ENCODE measurements around the gene LSG1. TPM values are rescaled to one million over a fixed set of nuclear protein-coding genes. Genes with fewer than 3 reads are reported as not detected.
A peak's percentile ranks its signal among the peaks of the same experiment; 100 is the strongest.
"Not testable (repeated sequence)": the region's sequence is repeated elsewhere in the genome, so short reads cannot be mapped to it uniquely, and the experiment has no call there.

LSG1 gene
- total RNA-seq, 1 experiment from 2014 or later = 39.7 TPM

DNA sequence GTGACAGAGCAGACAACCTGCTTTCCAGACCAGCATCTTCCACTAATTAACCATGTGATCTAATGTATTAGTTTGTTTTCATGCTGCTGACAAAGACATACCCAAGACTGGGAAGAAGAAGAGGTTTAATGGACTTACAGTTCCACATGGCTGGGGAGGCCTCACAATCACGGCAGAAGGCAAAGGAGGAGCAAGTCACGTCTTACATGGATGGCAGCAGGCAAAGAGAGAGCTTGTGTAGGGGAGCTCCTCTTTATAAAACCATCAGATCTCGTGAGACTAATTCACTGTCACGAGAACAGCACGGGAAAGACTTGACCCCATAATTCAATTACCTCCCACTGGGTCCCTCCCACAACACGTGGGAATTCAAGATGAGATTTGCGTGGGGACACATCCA, 66.7 kb downstream of the LSG1 start:
- RAD21 ChIA-PET (ENCODE audit: low non-redundant PET in 1 of 2, low total read pairs in 2 of 2, uncharacterized antibody in 2 of 2, unreplicated experiment in 2 of 2); intact Hi-C loops (cut with micrococcal nuclease): not testable (repeated sequence)

DNA sequence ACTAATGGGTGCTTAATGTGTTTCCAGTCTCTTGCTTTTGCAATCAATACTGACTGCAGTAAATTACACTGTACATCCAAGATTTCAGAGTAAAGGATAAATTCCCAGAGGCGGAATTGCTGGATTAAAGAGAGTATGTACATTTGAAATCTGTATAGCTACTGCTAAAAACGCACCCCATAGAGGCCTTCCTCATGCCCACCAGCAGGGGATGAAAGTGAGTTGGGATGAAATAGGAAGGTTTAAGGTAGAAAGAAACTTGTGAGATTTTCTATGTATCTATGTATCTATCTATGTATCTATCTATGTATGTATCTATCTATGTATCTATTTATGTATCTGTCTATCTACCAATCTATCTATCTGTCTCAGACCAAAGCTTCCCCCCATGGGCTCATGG, 67.2 kb downstream of the LSG1 start:
- no peak overlapping the region for H3K4me2 ChIP-seq (ENCODE audit: low read length)
- no peaks in the 10 kb centered on the region for H3K79me2 ChIP-seq (ENCODE audit: insufficient read depth, low read length)
- H3K4me3 ChIP-seq (replicated peaks in 1 of 2; ENCODE audit: low read depth in 1 of 2, low read length in 2 of 2) = no peak overlapping the region
- H3K36me3 ChIP-seq (ENCODE audit: control insufficient read depth in 1 of 2, insufficient read depth in 2 of 2, low read length in 2 of 2) = 0 out of 4 replicates have a peak, but pooled peaks cover 0 to 3% of the 10 kb centered on the region in 2 experiments
- TF ChIP-seq, protein P1, sequence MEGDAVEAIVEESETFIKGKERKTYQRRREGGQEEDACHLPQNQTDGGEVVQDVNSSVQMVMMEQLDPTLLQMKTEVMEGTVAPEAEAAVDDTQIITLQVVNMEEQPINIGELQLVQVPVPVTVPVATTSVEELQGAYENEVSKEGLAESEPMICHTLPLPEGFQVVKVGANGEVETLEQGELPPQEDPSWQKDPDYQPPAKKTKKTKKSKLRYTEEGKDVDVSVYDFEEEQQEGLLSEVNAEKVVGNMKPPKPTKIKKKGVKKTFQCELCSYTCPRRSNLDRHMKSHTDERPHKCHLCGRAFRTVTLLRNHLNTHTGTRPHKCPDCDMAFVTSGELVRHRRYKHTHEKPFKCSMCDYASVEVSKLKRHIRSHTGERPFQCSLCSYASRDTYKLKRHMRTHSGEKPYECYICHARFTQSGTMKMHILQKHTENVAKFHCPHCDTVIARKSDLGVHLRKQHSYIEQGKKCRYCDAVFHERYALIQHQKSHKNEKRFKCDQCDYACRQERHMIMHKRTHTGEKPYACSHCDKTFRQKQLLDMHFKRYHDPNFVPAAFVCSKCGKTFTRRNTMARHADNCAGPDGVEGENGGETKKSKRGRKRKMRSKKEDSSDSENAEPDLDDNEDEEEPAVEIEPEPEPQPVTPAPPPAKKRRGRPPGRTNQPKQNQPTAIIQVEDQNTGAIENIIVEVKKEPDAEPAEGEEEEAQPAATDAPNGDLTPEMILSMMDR (IDR thresholded peaks at IDR 0.05 in 2 of 3, conservative IDR thresholded peaks at IDR 0.05 in 1 of 3; ENCODE audit: borderline replicate concordance in 1 of 3, insufficient read depth in 1 of 3, low read depth in 2 of 3, low read length in 2 of 3) = peak; percentile 5 to 57 (median 53); a peak in 4 of 6 replicates
- TF ChIP-seq POLR2A (IDR thresholded peaks at IDR 0.05; ENCODE audit: borderline replicate concordance, extremely low read depth, insufficient read depth, insufficient read length) (no peak), TCF7L2 (IDR thresholded peaks at IDR 0.05; ENCODE audit: borderline replicate concordance, extremely low read depth, insufficient read depth, insufficient read length) (no peak), ZNF274 (IDR thresholded peaks at IDR 0.05; ENCODE audit: low read depth, low read length) (no peak), CBX3 (IDR thresholded peaks at IDR 0.05; ENCODE audit: low read depth) (no peak), RAD21 (IDR thresholded peaks at IDR 0.05; ENCODE audit: low read depth) (peak; percentile 28; the same call in 1 of the 2 replicates)
- no peaks in the 10 kb centered on the region for H4K20me1 ChIP-seq (ENCODE audit: insufficient read depth)
- no peak overlapping the region for H2AFZ ChIP-seq (ENCODE audit: low read depth, low read length, poor library complexity, severe bottlenecking)
- BruUV-seq (replicated peaks) = no TSS peak
- H3K9me2 ChIP-seq (ENCODE audit: insufficient read depth) = no peaks in the 10 kb centered on the region
- POLR2A ChIA-PET = no interaction called here
- H3K27ac ChIP-seq (ENCODE audit: low read depth, low read length) = no peak overlapping the region
- CTCF ChIA-PET = interaction anchor here (1.0 to 1.6 kb wide), 2 partner anchors 10 to 29 kb away, joined by 4 to 13 read pairs; no protein-coding TSS in a partner anchor
- H3K9ac ChIP-seq (ENCODE audit: low read length) = no peak overlapping the region
- intact Hi-C loops (cut with micrococcal nuclease) = no loop called here
- H3K9me3 ChIP-seq (ENCODE audit: control insufficient read depth in 1 of 2, insufficient read depth in 1 of 2, low read depth in 1 of 2, low read length in 2 of 2) = no peaks in the 10 kb centered on the region
- DNase-seq (ENCODE audit: low read depth, low spot score) = no peak
- RAD21 ChIA-PET (ENCODE audit: low non-redundant PET in 1 of 2, low total read pairs in 2 of 2, uncharacterized antibody in 2 of 2, unreplicated experiment in 2 of 2) = no interaction called here
- ATAC-seq = peak; percentile 61
- no peaks in the 10 kb centered on the region for H3K4me1 ChIP-seq (ENCODE audit: control insufficient read depth in 1 of 2, insufficient read depth in 2 of 2, low read length in 2 of 2)
- H3K27me3 ChIP-seq (ENCODE audit: insufficient read depth, low read length) = no peaks in the 10 kb centered on the region

More for the DNA sequence above, 66.7 kb downstream of the LSG1 start:
- H3K27ac ChIP-seq (ENCODE audit: low read depth, low read length); H3K27me3 ChIP-seq (ENCODE audit: insufficient read depth, low read length); H3K4me1 ChIP-seq (ENCODE audit: control insufficient read depth in 1 of 2, insufficient read depth in 2 of 2, low read length in 2 of 2); H3K4me2 ChIP-seq (ENCODE audit: low read length); H4K20me1 ChIP-seq (ENCODE audit: insufficient read depth); H3K9me3 ChIP-seq (ENCODE audit: control insufficient read depth in 1 of 2, insufficient read depth in 1 of 2, low read depth in 1 of 2, low read length in 2 of 2); H3K36me3 ChIP-seq (ENCODE audit: control insufficient read depth in 1 of 2, insufficient read depth in 2 of 2, low read length in 2 of 2); H3K79me2 ChIP-seq (ENCODE audit: insufficient read depth, low read length); POLR2A ChIA-PET; H3K9me2 ChIP-seq (ENCODE audit: insufficient read depth); H2AFZ ChIP-seq (ENCODE audit: low read depth, low read length, poor library complexity, severe bottlenecking); H3K4me3 ChIP-seq (replicated peaks in 1 of 2; ENCODE audit: low read depth in 1 of 2, low read length in 2 of 2); DNase-seq (ENCODE audit: low read depth, low spot score); ATAC-seq; BruUV-seq (replicated peaks); H3K9ac ChIP-seq (ENCODE audit: low read length): not testable (repeated sequence)
- CTCF ChIA-PET = interaction anchor here (1.0 to 1.6 kb wide), 2 partner anchors 11 to 29 kb away, joined by 4 to 13 read pairs; no protein-coding TSS in a partner anchor

Data from HCT116 (cell line).